Measurements from ENCODE around the gene NCOA1. TPM values are rescaled to one million over a fixed set of nuclear protein-coding genes. Genes with fewer than 3 reads are reported as not detected.

NCOA1 gene
- total and polyA plus RNA-seq, 2 of the 4 experiments (the other 2 are of a cell fraction), result 6.7 to 11.3 TPM

GRCh38 chr2:24632172-24632571 lies 141.1 kb downstream of the NCOA1 start:
- no peak for ATAC-seq (ENCODE audit: low read depth)

More at GRCh38 chr2:24632172-24632571, 141.1 kb downstream of the NCOA1 start:
- CTCF ChIA-PET, result no interaction called here
- H4K91ac ChIP-seq (ENCODE audit: insufficient read depth, low read depth, low read length), result no peak overlapping the region
- no peaks in the 10 kb centered on the region for H3K9me3 ChIP-seq (ENCODE audit: control insufficient read depth, insufficient read depth, low read length)
- in situ Hi-C loops (cut with MboI; ENCODE audit: low sequenced_read_pairs), result no loop called here
- no peak overlapping the region for H3K56ac ChIP-seq (ENCODE audit: extremely low read depth, insufficient read depth, low read length)
- no peak overlapping the region for H2BK5ac ChIP-seq (ENCODE audit: low read depth, low read length, poor library complexity, severe bottlenecking)
- dilution Hi-C loops (cut with HindIII; ENCODE audit: low sequenced_read_pairs, unreplicated experiment), result no loop called here
- H3K14ac ChIP-seq (replicated peaks; ENCODE audit: low read depth, low read length), result no peak overlapping the region
- H3K23ac ChIP-seq (ENCODE audit: low read depth, low read length), result no peak overlapping the region
- H2AFZ ChIP-seq (replicated peaks; ENCODE audit: low read length, poor library complexity), result no peak overlapping the region
- TF ChIP-seq SMC3 (IDR thresholded peaks at IDR 0.05; ENCODE audit: low read depth, low read length) (no peak), ELK1 (IDR thresholded peaks at IDR 0.05; ENCODE audit: borderline replicate concordance, low read depth, low read length) (no peak)
- H4K8ac ChIP-seq (ENCODE audit: low read depth in 2 of 2, low read length in 2 of 2), result no peak overlapping the region
- H3K36me3 ChIP-seq (ENCODE audit: control insufficient read depth, insufficient read depth, low read length), result no peaks in the 10 kb centered on the region
- peaks cover 3% of the 10 kb centered on the region; the same call in 1 of the 2 replicates for H3K9me1 ChIP-seq (ENCODE audit: insufficient read depth, low read length)
- H3K79me1 ChIP-seq (ENCODE audit: low read depth in 1 of 2, low read length in 2 of 2), result no peaks in the 10 kb centered on the region
- no peak overlapping the region for H2BK15ac ChIP-seq (ENCODE audit: low read depth, low read length)
- no peak overlapping the region for H2AK5ac ChIP-seq (ENCODE audit: low read depth, low read length)
- no TSS peak for BruUV-seq (replicated peaks)
- H3K18ac ChIP-seq (ENCODE audit: low read depth, low read length), result no peak overlapping the region
- no peak overlapping the region for H2AK9ac ChIP-seq (replicated peaks; ENCODE audit: low read depth, low read length, poor library complexity)
- no peaks in the 10 kb centered on the region for H4K20me1 ChIP-seq (ENCODE audit: insufficient read depth, low read length)
- H2BK120ac ChIP-seq (ENCODE audit: low read depth, low read length), result no peak overlapping the region
- DNase-seq, result no peak
- no peak overlapping the region for H3K9ac ChIP-seq (ENCODE audit: low read depth, low read length)
- no peak overlapping the region for H3K4me3 ChIP-seq (ENCODE audit: insufficient read depth, low read depth, low read length)
- intact Hi-C loops (cut with micrococcal nuclease), result no loop called here
- H3K27me3 ChIP-seq (ENCODE audit: control insufficient read depth, insufficient read depth, low read length), result no peaks in the 10 kb centered on the region
- POLR2A ChIA-PET (ENCODE audit: unreplicated experiment), result no interaction called here
- no peak overlapping the region for H3K4ac ChIP-seq (ENCODE audit: low read depth, low read length)
- no peak overlapping the region for H4K5ac ChIP-seq (ENCODE audit: low read depth, low read length)
- no peak overlapping the region for H2BK20ac ChIP-seq (ENCODE audit: low read depth, low read length)
- WGBS, 2 experiments (ENCODE audit: extremely low coverage in 2 of 2, insufficient read length in 1 of 2), result no CpG with 5 or more reads among the region's 1 CpG
- H3K27ac ChIP-seq (ENCODE audit: insufficient read depth, low read length), result no peak overlapping the region
- H3K4me2 ChIP-seq (ENCODE audit: low read depth, low read length), result no peak overlapping the region
- no peaks in the 10 kb centered on the region for H3K4me1 ChIP-seq (ENCODE audit: control insufficient read depth, insufficient read depth, low read length)

Measured in IMR-90 (cell line).